ENCODE data around the gene CACNA2D4. TPM values are rescaled to one million over a fixed set of nuclear protein-coding genes. Genes with fewer than 3 reads are reported as not detected.

Gene CACNA2D4
- total RNA-seq, 4 donors from 2014 or later = 10.1 to 16.2 (median 11.4) TPM

DNA sequence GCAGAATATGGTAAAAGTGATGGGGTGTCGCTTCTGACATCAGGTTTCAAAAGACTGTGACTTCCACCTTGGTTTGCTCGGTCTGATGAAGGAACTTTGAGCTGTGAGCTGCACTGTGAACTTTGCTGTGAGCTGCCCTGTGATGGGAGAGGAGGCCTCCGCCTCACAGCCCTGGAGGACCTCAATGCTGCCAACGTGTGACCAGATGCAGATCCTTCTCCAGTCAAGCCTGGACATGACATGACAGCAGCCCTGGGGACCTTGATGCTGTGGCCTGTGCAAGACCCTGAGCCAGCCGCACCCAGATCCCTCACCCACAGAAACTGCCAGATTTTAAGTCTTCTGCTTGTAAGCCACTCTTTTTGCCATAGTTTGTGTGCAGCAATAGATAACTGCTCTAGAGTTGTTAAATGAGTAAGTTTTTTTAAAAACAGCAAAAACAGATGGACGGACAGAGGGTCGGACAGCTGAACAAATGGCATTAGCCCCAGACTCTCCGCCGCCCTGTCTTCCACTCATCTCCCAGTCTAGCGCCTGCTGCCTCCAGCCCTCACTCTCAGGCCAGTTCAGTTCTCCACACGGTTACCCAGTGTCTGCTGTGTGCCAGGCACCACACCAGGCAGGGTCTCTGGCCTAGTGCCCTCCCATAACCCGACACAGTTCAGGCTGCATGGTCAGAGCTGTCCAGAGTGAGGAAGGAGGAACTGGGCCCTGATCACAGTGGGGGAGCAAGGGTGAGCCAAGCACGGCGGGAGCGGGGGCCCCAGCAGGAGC is 111.2 kb downstream of the CACNA2D4 start:
- no peak for TF ChIP-seq POLR2A (IDR thresholded peaks at IDR 0.05)
- no peak for TF ChIP-seq EP300 (IDR thresholded peaks at IDR 0.05)
- TF ChIP-seq, protein P1, sequence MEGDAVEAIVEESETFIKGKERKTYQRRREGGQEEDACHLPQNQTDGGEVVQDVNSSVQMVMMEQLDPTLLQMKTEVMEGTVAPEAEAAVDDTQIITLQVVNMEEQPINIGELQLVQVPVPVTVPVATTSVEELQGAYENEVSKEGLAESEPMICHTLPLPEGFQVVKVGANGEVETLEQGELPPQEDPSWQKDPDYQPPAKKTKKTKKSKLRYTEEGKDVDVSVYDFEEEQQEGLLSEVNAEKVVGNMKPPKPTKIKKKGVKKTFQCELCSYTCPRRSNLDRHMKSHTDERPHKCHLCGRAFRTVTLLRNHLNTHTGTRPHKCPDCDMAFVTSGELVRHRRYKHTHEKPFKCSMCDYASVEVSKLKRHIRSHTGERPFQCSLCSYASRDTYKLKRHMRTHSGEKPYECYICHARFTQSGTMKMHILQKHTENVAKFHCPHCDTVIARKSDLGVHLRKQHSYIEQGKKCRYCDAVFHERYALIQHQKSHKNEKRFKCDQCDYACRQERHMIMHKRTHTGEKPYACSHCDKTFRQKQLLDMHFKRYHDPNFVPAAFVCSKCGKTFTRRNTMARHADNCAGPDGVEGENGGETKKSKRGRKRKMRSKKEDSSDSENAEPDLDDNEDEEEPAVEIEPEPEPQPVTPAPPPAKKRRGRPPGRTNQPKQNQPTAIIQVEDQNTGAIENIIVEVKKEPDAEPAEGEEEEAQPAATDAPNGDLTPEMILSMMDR (IDR thresholded peaks at IDR 0.05) = no peak
- DNase-seq (ENCODE audit: low spot score in 2 of 2) = no peak

DNA sequence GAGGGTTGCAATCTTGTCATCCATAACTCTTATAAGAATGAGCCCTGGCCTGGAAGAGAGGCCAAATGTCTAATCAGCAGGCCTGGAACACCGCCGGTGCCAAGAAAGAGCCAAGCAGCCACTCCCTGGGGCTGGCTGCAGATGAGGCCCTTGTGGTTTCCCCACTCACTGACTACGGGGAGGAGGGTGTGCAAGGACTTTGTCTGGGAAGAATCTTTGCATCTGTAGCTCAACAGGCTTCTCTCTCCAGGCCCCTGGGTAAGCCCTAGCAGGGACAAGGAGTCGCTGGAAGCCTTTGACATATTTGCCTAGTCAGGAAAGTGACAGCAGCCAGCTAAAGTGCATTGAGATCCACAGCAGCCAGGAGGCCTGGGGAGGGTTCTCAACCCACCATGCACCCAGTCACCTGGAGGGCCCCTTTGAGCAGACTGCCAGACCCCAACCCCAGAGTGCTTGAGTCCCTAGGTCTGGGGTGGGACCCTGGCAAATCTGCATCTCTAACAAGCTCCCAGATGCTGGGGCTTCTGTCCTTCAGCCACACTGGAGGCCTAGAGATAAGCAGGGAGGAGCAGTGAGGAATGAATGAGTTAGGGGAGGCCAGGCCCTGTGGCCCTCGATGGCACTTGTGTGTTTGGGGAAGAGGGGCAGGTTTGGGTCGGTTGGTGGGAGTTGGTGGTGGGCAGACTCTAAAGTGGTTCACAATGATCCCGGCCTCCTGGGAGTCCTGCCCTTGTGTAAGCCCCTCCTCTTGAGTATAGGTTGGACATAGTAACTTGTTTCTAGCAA is 112.0 kb downstream of the CACNA2D4 start:
- H3K27ac ChIP-seq = no peak overlapping the region
- H3K27me3 ChIP-seq = no peaks in the 10 kb centered on the region
- peaks cover 0 to 16% (median 3%) of the 10 kb centered on the region in 4 donors for H3K4me1 ChIP-seq
- H3K4me3 ChIP-seq = no peak overlapping the region
- H3K9me3 ChIP-seq = no peaks in the 10 kb centered on the region
- 68 to 70% methylated on average over 6 to 7 of the region's 7 CpGs for WGBS, 2 donors
- TF ChIP-seq, protein P1 (IDR thresholded peaks at IDR 0.05) = no peak
- TF ChIP-seq POLR2A (IDR thresholded peaks at IDR 0.05) = no peak
- no peak for TF ChIP-seq EP300 (IDR thresholded peaks at IDR 0.05)
- no peak for DNase-seq (ENCODE audit: low spot score in 2 of 2)
- no peaks in the 10 kb centered on the region for H3K36me3 ChIP-seq

More for the DNA sequence above, 111.2 kb downstream of the CACNA2D4 start:
- Histone ChIP-seq H3K27ac (no peak overlapping the region), H3K4me3 (no peak overlapping the region), H3K36me3 (no peaks in the 10 kb centered on the region), H3K9me3 (no peaks in the 10 kb centered on the region), H3K27me3 (no peaks in the 10 kb centered on the region), H3K4me1 (peaks cover 0 to 23% (median 3%) of the 10 kb centered on the region in 4 donors)
- 80 to 83% methylated on average over 14 to 15 of the region's 15 CpGs for WGBS, 2 donors

DNA sequence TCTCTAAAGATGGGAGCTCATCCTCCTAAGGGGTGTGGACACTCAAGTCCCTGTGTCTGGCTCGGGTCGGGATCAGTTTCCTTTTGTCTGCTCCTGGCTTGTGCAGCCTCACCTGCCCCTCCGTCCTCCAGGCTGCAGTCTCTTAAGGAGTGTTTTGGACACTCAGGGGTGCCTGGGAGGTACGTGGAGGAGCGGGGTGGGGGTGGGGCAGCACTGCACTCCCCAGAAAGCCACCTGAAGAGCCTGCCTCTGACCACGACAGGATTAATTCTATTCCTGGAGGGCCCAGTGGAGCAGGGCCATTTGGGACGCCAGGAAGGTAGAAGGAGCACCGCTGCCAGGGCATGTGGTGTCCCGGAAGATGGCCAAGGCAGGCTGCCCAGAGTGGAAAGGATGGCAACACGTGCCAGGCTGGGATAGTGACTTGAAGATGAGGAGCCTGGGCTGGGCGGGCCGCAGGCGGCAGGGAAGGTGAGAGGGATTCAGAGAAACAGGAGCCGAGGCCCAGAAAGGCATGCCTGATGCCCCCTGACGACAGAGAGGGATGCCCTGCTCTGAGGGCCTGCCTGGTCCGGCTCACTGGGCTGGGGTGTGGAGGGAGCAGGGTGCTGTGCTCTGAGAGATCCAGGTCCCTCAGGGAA is 112.9 kb downstream of the CACNA2D4 start:
- no peak for DNase-seq (ENCODE audit: low spot score in 2 of 2)
- WGBS, 2 donors = 82 to 94% methylated on average over 15 to 16 of the region's 16 CpGs
- Histone ChIP-seq H3K4me3 (no peak overlapping the region), H3K36me3 (no peaks in the 10 kb centered on the region), H3K4me1 (peaks cover 0 to 7% (median 3%) of the 10 kb centered on the region in 4 donors), H3K9me3 (no peaks in the 10 kb centered on the region), H3K27me3 (no peaks in the 10 kb centered on the region), H3K27ac (no peak overlapping the region)
- TF ChIP-seq, protein P1 (IDR thresholded peaks at IDR 0.05) = no peak
- TF ChIP-seq POLR2A (IDR thresholded peaks at IDR 0.05) (no peak), EP300 (IDR thresholded peaks at IDR 0.05) (no peak)

DNA sequence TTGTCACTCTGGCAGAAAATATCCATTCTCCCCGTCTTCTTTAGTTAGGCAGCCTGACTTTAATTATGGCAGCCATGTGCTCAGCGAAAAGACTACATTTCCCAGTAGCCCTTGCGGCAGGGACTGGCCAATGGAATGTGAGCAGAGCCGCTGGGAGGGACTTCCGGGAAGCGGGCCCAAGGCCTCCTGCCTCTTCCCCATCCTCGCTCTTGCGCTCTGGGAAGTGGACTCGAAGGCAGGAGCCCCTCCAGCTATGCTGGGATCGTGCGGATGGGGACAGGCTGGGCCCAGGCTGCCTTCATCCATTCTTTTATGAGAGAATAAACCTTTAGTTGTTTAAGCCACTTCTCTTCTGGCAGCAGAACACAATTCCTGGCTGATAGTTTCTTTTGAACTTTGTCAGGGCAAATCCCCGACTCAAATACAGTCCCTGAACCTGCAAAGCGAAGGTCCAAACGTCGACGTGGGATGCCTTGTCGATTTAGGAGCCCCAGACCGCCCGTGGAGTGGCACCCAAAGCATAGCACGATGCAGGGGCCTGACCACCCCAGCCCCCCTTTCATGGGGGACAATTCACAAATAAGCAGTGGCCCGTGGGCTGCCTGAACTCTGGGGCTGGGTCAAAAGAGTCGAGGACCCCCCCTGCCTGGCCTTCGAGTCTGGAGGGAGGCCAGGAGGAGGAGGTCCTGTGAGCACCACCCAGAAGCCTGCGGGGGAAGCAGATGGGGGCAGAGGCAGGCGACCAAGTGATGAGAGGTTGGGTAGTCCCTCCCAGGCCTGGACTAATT is 113.7 kb downstream of the CACNA2D4 start:
- no peak for TF ChIP-seq POLR2A (IDR thresholded peaks at IDR 0.05)
- TF ChIP-seq EP300 (IDR thresholded peaks at IDR 0.05) = peak in 1 of 2 donors; percentile 57
- TF ChIP-seq, protein P1 (IDR thresholded peaks at IDR 0.05) = peak in 1 of 5 experiments; percentile 15
- 51 to 53% methylated on average over 25 of the region's 25 CpGs for WGBS, 2 donors
- Histone ChIP-seq H3K27ac (peak overlapping the region in 2 of 4 donors; percentile 23 to 36), H3K27me3 (no peaks in the 10 kb centered on the region), H3K36me3 (no peaks in the 10 kb centered on the region), H3K9me3 (no peaks in the 10 kb centered on the region), H3K4me1 (peaks cover 0 to 5% (median 0%) of the 10 kb centered on the region in 4 donors), H3K4me3 (peak overlapping the region in 1 of 4 donors; percentile 5)
- peak; percentile 86 to 95 for DNase-seq (ENCODE audit: low spot score in 2 of 2)
